ENCODE data around the gene IFRD1.

DNA sequence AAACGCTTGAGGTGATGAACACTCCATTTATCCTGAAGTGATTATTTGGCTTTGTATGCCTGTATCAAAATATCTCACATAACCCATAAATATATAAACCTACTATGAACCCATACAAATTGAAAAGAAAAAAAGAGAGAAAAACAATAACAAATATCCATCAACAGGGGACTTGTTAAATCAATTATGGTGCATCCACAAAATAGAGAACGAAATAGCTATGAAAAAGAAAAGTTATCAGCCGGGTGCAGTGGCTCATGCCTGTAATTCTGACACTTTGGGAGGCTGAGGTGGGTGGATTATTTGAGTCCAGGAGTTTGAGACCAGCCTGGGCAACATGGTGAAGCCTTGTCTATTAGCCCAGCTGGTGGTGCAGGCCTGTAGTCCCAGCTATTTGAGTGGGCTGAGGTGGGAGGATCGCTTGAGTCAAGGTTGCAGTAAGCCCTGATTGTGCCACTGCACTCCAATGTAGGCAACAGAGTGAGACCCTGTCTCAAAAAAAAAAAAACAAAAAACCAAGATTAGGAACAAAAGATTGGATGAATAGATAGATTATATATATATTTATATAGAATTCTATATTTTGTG is 30.6 kb upstream of the IFRD1 start:
- TF ChIP-seq, protein P1, sequence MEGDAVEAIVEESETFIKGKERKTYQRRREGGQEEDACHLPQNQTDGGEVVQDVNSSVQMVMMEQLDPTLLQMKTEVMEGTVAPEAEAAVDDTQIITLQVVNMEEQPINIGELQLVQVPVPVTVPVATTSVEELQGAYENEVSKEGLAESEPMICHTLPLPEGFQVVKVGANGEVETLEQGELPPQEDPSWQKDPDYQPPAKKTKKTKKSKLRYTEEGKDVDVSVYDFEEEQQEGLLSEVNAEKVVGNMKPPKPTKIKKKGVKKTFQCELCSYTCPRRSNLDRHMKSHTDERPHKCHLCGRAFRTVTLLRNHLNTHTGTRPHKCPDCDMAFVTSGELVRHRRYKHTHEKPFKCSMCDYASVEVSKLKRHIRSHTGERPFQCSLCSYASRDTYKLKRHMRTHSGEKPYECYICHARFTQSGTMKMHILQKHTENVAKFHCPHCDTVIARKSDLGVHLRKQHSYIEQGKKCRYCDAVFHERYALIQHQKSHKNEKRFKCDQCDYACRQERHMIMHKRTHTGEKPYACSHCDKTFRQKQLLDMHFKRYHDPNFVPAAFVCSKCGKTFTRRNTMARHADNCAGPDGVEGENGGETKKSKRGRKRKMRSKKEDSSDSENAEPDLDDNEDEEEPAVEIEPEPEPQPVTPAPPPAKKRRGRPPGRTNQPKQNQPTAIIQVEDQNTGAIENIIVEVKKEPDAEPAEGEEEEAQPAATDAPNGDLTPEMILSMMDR (IDR thresholded peaks at IDR 0.05) = no peak
- no peak for TF ChIP-seq POLR2A (IDR thresholded peaks at IDR 0.05)
- TF ChIP-seq EP300 (IDR thresholded peaks at IDR 0.05) = no peak
